ENCODE results near the gene TRIM5.

DNA sequence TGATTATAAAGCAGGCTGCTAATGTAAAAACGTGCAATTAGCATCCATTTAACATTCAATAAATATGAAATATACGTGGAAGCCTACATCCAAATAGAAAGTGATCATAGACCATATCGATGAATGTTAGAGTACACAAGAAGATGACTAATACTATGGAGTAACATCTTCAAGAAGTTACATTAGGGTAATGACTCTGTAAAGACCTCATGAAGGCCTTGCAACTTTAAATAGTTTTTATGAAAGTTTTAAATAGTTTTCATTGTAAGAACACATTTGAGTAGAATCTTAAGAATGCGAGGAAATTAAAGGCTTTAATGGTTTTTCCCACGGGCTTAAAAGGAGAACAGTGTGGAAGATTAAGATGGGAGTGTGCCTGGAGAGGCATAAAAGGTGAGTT lies 58.7 kb downstream of the TRIM5 start:
- no peak for TF ChIP-seq POLR2A (IDR thresholded peaks at IDR 0.05; ENCODE audit: low read length)
- TF ChIP-seq GATA1 (IDR thresholded peaks at IDR 0.05; ENCODE audit: low read depth, low read length) = no peak
